HG02840 (cell line): ENCODE measurements around the gene L3MBTL2.

Experiments used
- ATAC-seq: cut with Tn5 transposase; IDR thresholded peaks from one replicate; pipeline ENCODE4 v1.9.1; 2021; ENCODE audit warnings: mild to moderate bottlenecking, moderate library complexity, moderate number of reproducible peaks; ENCODE audit not compliant: unreplicated experiment, low FRiP score

The L3MBTL2 gene

GRCh38 chr22:41263704-41264103 lies 58.6 kb downstream of the L3MBTL2 start:
- no peak for ATAC-seq

- no peak for ATAC-seq
Measured at GRCh38 chr22:41264408-41264941, 59.4 kb downstream of the L3MBTL2 start.

GRCh38 chr22:41267958-41268357 lies 62.8 kb downstream of the L3MBTL2 start:
- ATAC-seq: no peak

GRCh38 chr22:41271787-41272186 lies 66.7 kb downstream of the L3MBTL2 start:
- ATAC-seq: no peak

- ATAC-seq: no peak
Measured at GRCh38 chr22:41273128-41273527, 68.0 kb downstream of the L3MBTL2 start.

- ATAC-seq: no peak
Measured at GRCh38 chr22:41274856-41275255, 69.7 kb downstream of the L3MBTL2 start.

- no peak for ATAC-seq
Measured at GRCh38 chr22:41280065-41280464, 75.0 kb downstream of the L3MBTL2 start.

GRCh38 chr22:41280854-41281253 lies 75.7 kb downstream of the L3MBTL2 start:
- no peak for ATAC-seq
